SK-N-SH treated with all-trans-retinoic acid at 6 μM for 48 hours (cell line): Measurements from ENCODE around the gene NYAP1.

Experiments used
- ESRRG ChIP-seq: fragments of 250-450 bp; sonication (Bioruptor Pico); IDR thresholded peaks from 2 replicates; pipeline ENCODE4 v1.6.1; 2021; ENCODE audit warnings: mild to moderate bottlenecking
- GLIS3 ChIP-seq: fragments of 250-450 bp; sonication (Bioruptor Pico); IDR thresholded peaks from 2 replicates; pipeline ENCODE4 v1.5.0; 2020; ENCODE audit warnings: mild to moderate bottlenecking, moderate library complexity
- ZFP3 ChIP-seq: fragments of 250-450 bp; sonication (Bioruptor Pico); IDR thresholded peaks from 2 replicates; pipeline ENCODE4 v1.5.0; 2020; ENCODE audit warnings: mild to moderate bottlenecking, moderate library complexity
- TF ChIP-seq, protein P1 (sequence below): fragments of 250-450 bp; sonication (Bioruptor Pico); IDR thresholded peaks from 2 replicates; pipeline ENCODE4 v1.8.0; 2020; ENCODE audit warnings: mild to moderate bottlenecking, moderate library complexity, borderline replicate concordance
- TF ChIP-seq, protein P2 (sequence below): fragments of 250-450 bp; sonication (Bioruptor Pico); IDR thresholded peaks from 2 replicates; pipeline ENCODE4 v1.5.0; 2020; ENCODE audit warnings: mild to moderate bottlenecking, moderate library complexity

DNA sequence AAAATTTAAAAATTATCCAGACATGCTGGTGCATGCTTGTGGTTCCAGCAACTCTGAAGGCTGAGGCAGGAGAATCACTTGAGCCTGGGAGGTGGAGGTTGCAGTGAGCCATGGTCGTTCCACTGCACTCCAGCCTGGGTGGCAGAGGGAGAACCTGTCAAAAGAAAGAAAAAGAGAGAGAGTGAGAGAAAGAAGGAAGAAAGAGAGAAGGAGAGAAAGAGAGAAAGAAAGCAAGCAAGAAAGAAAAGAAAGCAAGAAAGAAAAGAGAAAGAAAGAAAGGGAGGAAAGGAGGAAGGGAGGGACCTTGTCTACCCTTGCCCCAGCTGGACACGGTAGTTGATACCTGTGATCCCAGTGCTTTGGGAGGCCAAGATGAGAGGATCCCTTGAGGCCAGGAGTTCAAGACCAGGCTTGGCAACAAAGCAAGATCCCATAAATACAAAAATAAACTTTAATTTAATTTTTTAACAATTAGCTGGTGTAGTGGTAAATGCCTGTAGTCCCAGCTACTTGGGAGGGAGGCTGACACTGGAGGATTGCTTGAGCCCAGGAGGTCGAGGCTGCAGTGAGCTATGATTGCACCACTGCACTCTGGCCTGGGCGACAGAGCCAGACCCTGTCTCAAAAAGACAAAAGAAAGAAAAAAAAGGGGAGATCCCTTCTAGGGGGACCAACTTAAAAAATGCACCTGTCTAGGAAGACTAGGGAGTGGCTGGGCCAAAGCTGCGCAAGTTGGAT lies 9.2 kb downstream of the NYAP1 start:
- TF ChIP-seq, protein P1, sequence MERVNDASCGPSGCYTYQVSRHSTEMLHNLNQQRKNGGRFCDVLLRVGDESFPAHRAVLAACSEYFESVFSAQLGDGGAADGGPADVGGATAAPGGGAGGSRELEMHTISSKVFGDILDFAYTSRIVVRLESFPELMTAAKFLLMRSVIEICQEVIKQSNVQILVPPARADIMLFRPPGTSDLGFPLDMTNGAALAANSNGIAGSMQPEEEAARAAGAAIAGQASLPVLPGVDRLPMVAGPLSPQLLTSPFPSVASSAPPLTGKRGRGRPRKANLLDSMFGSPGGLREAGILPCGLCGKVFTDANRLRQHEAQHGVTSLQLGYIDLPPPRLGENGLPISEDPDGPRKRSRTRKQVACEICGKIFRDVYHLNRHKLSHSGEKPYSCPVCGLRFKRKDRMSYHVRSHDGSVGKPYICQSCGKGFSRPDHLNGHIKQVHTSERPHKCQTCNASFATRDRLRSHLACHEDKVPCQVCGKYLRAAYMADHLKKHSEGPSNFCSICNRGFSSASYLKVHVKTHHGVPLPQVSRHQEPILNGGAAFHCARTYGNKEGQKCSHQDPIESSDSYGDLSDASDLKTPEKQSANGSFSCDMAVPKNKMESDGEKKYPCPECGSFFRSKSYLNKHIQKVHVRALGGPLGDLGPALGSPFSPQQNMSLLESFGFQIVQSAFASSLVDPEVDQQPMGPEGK (CRISPR knock-in tag): no peak
- TF ChIP-seq, protein P2, sequence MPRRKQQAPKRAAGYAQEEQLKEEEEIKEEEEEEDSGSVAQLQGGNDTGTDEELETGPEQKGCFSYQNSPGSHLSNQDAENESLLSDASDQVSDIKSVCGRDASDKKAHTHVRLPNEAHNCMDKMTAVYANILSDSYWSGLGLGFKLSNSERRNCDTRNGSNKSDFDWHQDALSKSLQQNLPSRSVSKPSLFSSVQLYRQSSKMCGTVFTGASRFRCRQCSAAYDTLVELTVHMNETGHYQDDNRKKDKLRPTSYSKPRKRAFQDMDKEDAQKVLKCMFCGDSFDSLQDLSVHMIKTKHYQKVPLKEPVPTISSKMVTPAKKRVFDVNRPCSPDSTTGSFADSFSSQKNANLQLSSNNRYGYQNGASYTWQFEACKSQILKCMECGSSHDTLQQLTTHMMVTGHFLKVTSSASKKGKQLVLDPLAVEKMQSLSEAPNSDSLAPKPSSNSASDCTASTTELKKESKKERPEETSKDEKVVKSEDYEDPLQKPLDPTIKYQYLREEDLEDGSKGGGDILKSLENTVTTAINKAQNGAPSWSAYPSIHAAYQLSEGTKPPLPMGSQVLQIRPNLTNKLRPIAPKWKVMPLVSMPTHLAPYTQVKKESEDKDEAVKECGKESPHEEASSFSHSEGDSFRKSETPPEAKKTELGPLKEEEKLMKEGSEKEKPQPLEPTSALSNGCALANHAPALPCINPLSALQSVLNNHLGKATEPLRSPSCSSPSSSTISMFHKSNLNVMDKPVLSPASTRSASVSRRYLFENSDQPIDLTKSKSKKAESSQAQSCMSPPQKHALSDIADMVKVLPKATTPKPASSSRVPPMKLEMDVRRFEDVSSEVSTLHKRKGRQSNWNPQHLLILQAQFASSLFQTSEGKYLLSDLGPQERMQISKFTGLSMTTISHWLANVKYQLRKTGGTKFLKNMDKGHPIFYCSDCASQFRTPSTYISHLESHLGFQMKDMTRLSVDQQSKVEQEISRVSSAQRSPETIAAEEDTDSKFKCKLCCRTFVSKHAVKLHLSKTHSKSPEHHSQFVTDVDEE (CRISPR knock-in tag): no peak
- no peak for TF ChIP-seq GLIS3 (CRISPR knock-in tag)
- TF ChIP-seq ESRRG (CRISPR knock-in tag): no peak
- TF ChIP-seq ZFP3: no peak
